Lower leg skin (tissue), 4 donors: ENCODE results near the gene MT1E. TPM values are rescaled to one million over a fixed set of nuclear protein-coding genes. Genes with fewer than 3 reads are reported as not detected.
A peak's percentile ranks its signal among the peaks of the same experiment; 100 is the strongest.
"Not testable (repeated sequence)": the region's sequence is repeated elsewhere in the genome, so short reads cannot be mapped to it uniquely, and the experiment has no call there.

Experiments used
- DNase-seq, 2 donors: peaks; one replicate each; pipeline ENCODE4 v3.0.0-alpha.2; 2019; ENCODE audit warnings: low spot score in 2 of 2
- H3K4me3 ChIP-seq: fragments of 200-600 bp; sonication (generic); 2 replicates; pipeline ENCODE4 v1.5.1; 2017; ENCODE audit warnings: mild to moderate bottlenecking, low read depth; ENCODE audit not compliant: poor library complexity, severe bottlenecking
- CTCF ChIP-seq, 3 donors: fragments of 450-650 bp; IDR thresholded peaks; one replicate each; pipeline ENCODE4 v1.5.1; 2016; ENCODE audit warnings: antibody characterized with exemption in 3 of 3, mild to moderate bottlenecking in 3 of 3, moderate library complexity in 2 of 3
- POLR2A ChIP-seq, 2 donors: fragments of 450-650 bp; IDR thresholded peaks; one replicate each; pipeline ENCODE4 v1.6.1; 2016 to 2017; ENCODE audit warnings: antibody characterized with exemption in 2 of 2, mild to moderate bottlenecking in 1 of 2, moderate library complexity in 1 of 2
- WGBS, 2 donors: methylation state at CpG; one replicate each; pipeline ENCODE4 v1.1.5; 2018; 5-methylcytosine and 5-hydroxymethylcytosine counted together
- intact Hi-C: fragments of 100-400 bp; cut with DNase I; formaldehyde crosslinking; loops from one replicate; pipeline ENCODE4 v1.15.0; 2023; ENCODE audit warnings: low total_unique reads
- total RNA-seq, 4 donors: library from RNA; depleted of rRNA; stranded (reverse); fragments of >200 nt; gene quantifications; one replicate each; pipeline ENCODE4 v1.1.0, GENCODE V29; 2016

The MT1E gene
- total RNA-seq, 4 donors from 2014 or later = 140 to 437 (median 224) TPM

- TF ChIP-seq POLR2A (IDR thresholded peaks at IDR 0.05) = no peak
- TF ChIP-seq CTCF (IDR thresholded peaks at IDR 0.05) = no peak
- no peak for DNase-seq
- intact Hi-C loops = no loop called here
- H3K4me3 ChIP-seq = no peak overlapping the region
- 61 to 70% methylated on average over 23 of the region's 23 CpGs for WGBS, 2 donors
These were observed 8.9 kb upstream of the MT1E start for GRCh38 chr16:56616608-56617211.

- peak; percentile 67 to 94 for DNase-seq
- TF ChIP-seq CTCF (IDR thresholded peaks at IDR 0.05) (no peak), POLR2A (IDR thresholded peaks at IDR 0.05) (no peak)
These were observed 8.1 kb upstream of the MT1E start for GRCh38 chr16:56617212-56618085.

GRCh38 chr16:56618138-56618537 is 7.4 kb upstream of the MT1E start:
- no peak for DNase-seq
- TF ChIP-seq POLR2A (IDR thresholded peaks at IDR 0.05) (no peak), CTCF (IDR thresholded peaks at IDR 0.05) (no peak)
- 80 to 85% methylated on average over 6 of the region's 6 CpGs for WGBS, 2 donors
- intact Hi-C loops = no loop called here
- H3K4me3 ChIP-seq = no peak overlapping the region

More at GRCh38 chr16:56617212-56618085, 8.1 kb upstream of the MT1E start:
- intact Hi-C loops = no loop called here
- WGBS, 2 donors = 8 to 10% methylated on average over 12 to 33 of the region's 41 CpGs
- no peak overlapping the region for H3K4me3 ChIP-seq

GRCh38 chr16:56620339-56620897 is 5.2 kb upstream of the MT1E start:
- intact Hi-C loops = no loop called here
- WGBS, 2 donors = 88 to 93% methylated on average over 7 to 8 of the region's 8 CpGs

GRCh38 chr16:56621665-56622445 is 3.7 kb upstream of the MT1E start:
- 84 to 86% methylated on average over 4 of the region's 4 CpGs for WGBS, 2 donors
- H3K4me3 ChIP-seq, DNase-seq, intact Hi-C loops: not testable (repeated sequence)

More at GRCh38 chr16:56620339-56620897, 5.2 kb upstream of the MT1E start:
- no peak for TF ChIP-seq POLR2A (IDR thresholded peaks at IDR 0.05)
- TF ChIP-seq CTCF (IDR thresholded peaks at IDR 0.05) = no peak
- H3K4me3 ChIP-seq = no peak overlapping the region
- no peak for DNase-seq

GRCh38 chr16:56623184-56623583 is 2.4 kb upstream of the MT1E start:
- DNase-seq, H3K4me3 ChIP-seq, intact Hi-C loops: not testable (repeated sequence)
- 95 to 96% methylated on average over 5 of the region's 5 CpGs for WGBS, 2 donors
